Measurements from ENCODE around the gene EPHA4. TPM values are rescaled to one million over a fixed set of nuclear protein-coding genes. Genes with fewer than 3 reads are reported as not detected.

Gene EPHA4
- total RNA-seq, 1 donor from 2014 or later = 51.2 TPM

DNA sequence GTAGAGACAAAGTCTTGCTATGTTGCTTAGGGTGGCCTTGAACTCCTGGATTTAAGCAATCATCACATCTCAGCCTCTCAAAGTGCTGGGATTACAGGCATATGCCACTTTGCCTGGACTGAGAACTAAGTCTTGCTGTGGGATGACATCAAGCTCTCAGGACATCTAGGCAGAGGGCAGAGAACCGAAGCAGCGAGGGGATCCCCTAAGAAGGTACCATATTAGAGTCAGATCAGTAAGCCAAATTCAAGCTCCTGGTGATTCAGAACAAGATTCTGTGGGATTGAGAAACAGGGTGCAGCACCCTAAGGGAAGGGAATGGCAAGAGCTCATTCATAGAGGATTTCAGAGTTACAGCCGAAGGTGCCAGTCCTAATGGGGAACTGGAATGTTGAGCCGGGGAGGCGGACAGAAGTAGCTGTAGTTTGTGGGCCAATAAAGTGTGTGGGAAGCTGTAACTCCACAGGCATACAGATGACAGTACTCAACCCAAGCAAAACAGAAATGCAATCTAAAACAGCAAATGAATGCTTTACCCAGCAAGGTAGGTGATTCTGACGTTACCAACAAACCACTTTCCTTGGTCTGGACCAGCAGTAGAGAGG lies 30.9 kb downstream of the EPHA4 start:
- intact Hi-C loops (cut with DNase I) = no loop called here
- Histone ChIP-seq H3K36me3 (no peaks in the 10 kb centered on the region), H3K27me3 (no peaks in the 10 kb centered on the region), H3K27ac (no peak overlapping the region), H3K4me1 (no peaks in the 10 kb centered on the region), H3K4me3 (no peak overlapping the region), H3K9me3 (no peaks in the 10 kb centered on the region)
- DNase-seq (ENCODE audit: low spot score in 2 of 2) = no peak
- TF ChIP-seq, protein P1, sequence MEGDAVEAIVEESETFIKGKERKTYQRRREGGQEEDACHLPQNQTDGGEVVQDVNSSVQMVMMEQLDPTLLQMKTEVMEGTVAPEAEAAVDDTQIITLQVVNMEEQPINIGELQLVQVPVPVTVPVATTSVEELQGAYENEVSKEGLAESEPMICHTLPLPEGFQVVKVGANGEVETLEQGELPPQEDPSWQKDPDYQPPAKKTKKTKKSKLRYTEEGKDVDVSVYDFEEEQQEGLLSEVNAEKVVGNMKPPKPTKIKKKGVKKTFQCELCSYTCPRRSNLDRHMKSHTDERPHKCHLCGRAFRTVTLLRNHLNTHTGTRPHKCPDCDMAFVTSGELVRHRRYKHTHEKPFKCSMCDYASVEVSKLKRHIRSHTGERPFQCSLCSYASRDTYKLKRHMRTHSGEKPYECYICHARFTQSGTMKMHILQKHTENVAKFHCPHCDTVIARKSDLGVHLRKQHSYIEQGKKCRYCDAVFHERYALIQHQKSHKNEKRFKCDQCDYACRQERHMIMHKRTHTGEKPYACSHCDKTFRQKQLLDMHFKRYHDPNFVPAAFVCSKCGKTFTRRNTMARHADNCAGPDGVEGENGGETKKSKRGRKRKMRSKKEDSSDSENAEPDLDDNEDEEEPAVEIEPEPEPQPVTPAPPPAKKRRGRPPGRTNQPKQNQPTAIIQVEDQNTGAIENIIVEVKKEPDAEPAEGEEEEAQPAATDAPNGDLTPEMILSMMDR (IDR thresholded peaks at IDR 0.05) = no peak

DNA sequence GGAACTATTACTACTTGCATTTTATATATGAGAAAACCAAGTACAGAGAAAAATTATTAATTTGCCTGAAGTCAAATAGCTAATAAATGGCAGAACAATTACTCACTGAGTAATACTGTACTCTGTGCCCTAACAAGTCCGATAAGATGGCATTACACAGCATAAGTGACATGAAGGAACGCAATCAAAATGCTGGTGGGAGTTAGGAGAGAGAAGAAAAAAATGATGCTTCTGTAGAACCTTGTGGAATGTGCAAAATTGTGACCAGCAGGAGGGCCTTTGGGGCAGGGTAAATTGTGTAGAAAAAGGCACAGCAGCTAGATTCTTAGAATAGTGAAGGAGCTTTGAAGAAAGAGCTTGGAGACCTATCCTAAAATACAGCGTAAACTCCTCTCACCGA lies 32.9 kb downstream of the EPHA4 start:
- H3K9me3 ChIP-seq = no peaks in the 10 kb centered on the region
- no peak overlapping the region for H3K4me3 ChIP-seq
- intact Hi-C loops (cut with DNase I) = no loop called here
- no peaks in the 10 kb centered on the region for H3K4me1 ChIP-seq
- H3K27me3 ChIP-seq = no peaks in the 10 kb centered on the region
- TF ChIP-seq, protein P1 (IDR thresholded peaks at IDR 0.05) = no peak
- DNase-seq (ENCODE audit: low spot score in 2 of 2) = no peak
- no peak overlapping the region for H3K27ac ChIP-seq
- H3K36me3 ChIP-seq = no peaks in the 10 kb centered on the region

- H3K36me3 ChIP-seq = no peaks in the 10 kb centered on the region
- H3K4me1 ChIP-seq = no peaks in the 10 kb centered on the region
- TF ChIP-seq, protein P1 (IDR thresholded peaks at IDR 0.05) = no peak
- DNase-seq (ENCODE audit: low spot score in 2 of 2) = no peak
- no peak overlapping the region for H3K4me3 ChIP-seq
- intact Hi-C loops (cut with DNase I) = no loop called here
- H3K27me3 ChIP-seq = no peaks in the 10 kb centered on the region
- no peaks in the 10 kb centered on the region for H3K9me3 ChIP-seq
- H3K27ac ChIP-seq = no peak overlapping the region
Measured at GRCh38 chr2:221535824-221536223, 36.3 kb downstream of the EPHA4 start.

GRCh38 chr2:221533299-221533698 lies 38.8 kb downstream of the EPHA4 start:
- intact Hi-C loops (cut with DNase I) = no loop called here
- TF ChIP-seq, protein P1 (IDR thresholded peaks at IDR 0.05) = no peak
- no peak for DNase-seq (ENCODE audit: low spot score in 2 of 2)
- no peaks in the 10 kb centered on the region for H3K9me3 ChIP-seq
- no peaks in the 10 kb centered on the region for H3K27me3 ChIP-seq
- no peak overlapping the region for H3K27ac ChIP-seq
- H3K36me3 ChIP-seq = no peaks in the 10 kb centered on the region
- H3K4me1 ChIP-seq = no peaks in the 10 kb centered on the region
- H3K4me3 ChIP-seq = no peak overlapping the region

GRCh38 chr2:221532641-221533040 lies 39.5 kb downstream of the EPHA4 start:
- intact Hi-C loops (cut with DNase I) = no loop called here
- Histone ChIP-seq H3K27ac (no peak overlapping the region), H3K4me3 (no peak overlapping the region), H3K27me3 (no peaks in the 10 kb centered on the region), H3K4me1 (no peaks in the 10 kb centered on the region), H3K36me3 (no peaks in the 10 kb centered on the region), H3K9me3 (no peaks in the 10 kb centered on the region)
- DNase-seq (ENCODE audit: low spot score in 2 of 2) = no peak
- TF ChIP-seq, protein P1 (IDR thresholded peaks at IDR 0.05) = no peak

DNA sequence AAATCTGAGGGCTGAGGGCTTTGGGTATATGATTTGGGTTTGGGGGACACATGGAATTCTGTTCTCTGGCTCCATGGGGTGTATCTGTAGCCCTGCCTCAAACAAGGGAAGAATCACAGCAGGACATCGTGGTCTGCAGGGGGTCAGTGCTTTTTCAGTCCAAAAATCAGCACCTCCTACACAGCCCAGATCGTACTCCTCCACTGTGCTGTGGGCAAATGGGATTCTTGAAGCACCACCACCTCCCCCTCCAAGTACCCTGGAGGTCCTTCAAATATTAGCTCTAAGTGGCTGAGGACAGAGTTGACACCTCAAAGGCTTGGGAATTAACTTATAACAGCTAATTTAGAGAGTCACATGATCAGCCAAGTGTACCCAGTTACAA lies 41.5 kb downstream of the EPHA4 start:
- no peak for DNase-seq (ENCODE audit: low spot score in 2 of 2)
- intact Hi-C loops (cut with DNase I) = no loop called here
- no peaks in the 10 kb centered on the region for H3K36me3 ChIP-seq
- TF ChIP-seq, protein P1 (IDR thresholded peaks at IDR 0.05) = no peak
- H3K4me1 ChIP-seq = no peaks in the 10 kb centered on the region
- no peak overlapping the region for H3K4me3 ChIP-seq
- no peaks in the 10 kb centered on the region for H3K27me3 ChIP-seq
- no peaks in the 10 kb centered on the region for H3K9me3 ChIP-seq
- H3K27ac ChIP-seq = no peak overlapping the region

Measured in ascending aorta (tissue), 2 donors.